Myocyte (in vitro differentiated cells): ENCODE results near the gene SLC22A23. TPM values are rescaled to one million over a fixed set of nuclear protein-coding genes. Genes with fewer than 3 reads are reported as not detected.
"Not testable (repeated sequence)": the region's sequence is repeated elsewhere in the genome, so short reads cannot be mapped to it uniquely, and the experiment has no call there.

ENCODE experiments used
- DNase-seq: peaks from one replicate; pipeline ENCODE4 v3.0.0-alpha.2; 2012; ENCODE audit warnings: low read depth
- total RNA-seq: library from RNA; depleted of rRNA; stranded (reverse); fragments of >200 nt; gene quantifications from 2 replicates; pipeline ENCODE4 v1.2.3, GENCODE V29; 2014

SLC22A23 gene
- total RNA-seq, 1 donor from 2014 or later = 1.9 TPM

DNA sequence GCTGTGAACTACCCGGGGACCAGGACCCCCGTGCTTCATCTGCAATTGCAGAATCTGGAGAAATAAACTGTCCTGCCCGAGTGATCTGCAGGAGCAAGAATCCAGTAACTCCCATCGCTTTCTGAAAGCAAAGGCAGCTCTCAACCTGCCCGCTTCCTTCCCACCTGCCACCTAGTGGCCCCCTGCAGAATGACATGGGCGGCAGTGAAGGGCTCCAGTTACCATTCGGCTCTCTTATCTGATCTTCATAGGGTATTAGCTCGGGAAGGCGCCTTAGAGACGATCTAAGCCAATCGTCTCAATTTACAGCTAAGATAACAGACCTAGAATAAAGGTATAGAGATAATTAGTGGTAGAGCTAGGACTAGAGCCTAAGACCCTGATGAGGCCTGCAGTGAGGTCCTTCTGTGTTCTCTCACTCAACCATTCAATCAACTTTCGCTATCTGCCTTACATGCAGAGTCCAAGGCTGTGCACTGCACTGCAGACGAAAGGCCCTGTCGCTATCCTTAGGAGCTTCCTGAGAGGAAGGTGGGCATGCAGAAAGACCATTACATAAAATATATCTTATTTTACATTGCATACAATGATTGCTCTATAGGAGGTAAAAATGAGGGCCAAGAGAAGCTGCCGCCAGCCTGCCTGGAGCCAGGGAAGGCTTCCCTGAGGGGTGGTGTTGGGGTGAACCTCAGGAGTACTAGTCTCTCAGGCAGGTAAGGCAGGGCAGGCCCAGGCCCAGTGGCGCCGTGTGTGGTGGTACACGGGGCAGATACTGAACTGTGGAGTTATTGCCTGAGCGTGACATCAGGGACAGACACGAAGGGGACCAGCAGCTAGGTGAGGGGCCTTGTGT is 205.2 kb downstream of the SLC22A23 start:
- peak; percentile 87 for DNase-seq

DNA sequence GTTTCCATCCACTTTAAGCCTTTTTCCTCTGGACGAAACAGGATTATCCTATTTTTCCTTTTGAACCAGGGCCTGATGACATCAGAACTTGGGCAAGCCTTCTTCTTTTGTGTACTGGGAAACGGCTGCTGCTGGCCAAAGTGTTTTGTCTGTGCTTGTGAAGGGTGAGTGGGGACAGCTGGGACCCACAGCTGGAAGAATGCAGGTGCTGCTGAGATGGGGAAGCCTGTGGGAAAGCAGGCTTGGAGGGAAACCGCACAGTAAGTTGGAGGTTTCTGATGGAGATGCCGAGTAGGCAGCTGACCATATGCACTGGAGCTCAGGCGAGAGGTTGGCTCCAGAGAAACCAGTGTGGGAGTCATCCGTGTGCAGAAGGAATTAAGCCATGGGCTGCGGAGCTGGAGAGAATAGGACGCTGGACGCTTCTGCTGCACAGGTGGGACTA is 206.6 kb downstream of the SLC22A23 start:
- DNase-seq = peak; percentile 45

DNA sequence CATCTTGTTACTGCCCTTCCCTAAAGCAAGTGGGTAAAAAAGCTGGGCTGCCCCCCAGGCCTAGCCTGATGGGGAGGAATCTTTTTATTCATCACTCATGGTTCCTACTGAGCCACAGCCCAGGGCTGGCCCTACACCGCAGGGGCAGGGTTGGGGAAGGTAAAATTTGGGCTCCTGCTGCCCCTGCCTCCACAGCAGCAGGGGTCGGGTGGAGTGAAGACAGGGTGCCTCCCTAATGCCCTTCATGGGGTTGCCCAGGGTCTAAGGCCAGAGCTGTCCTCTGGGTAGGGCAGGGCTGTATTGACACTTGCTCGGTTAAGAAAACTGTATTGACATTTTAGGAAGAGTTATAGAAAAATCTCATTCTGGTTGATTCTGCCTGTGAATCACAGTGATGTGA is 207.0 kb downstream of the SLC22A23 start:
- no peak for DNase-seq

DNA sequence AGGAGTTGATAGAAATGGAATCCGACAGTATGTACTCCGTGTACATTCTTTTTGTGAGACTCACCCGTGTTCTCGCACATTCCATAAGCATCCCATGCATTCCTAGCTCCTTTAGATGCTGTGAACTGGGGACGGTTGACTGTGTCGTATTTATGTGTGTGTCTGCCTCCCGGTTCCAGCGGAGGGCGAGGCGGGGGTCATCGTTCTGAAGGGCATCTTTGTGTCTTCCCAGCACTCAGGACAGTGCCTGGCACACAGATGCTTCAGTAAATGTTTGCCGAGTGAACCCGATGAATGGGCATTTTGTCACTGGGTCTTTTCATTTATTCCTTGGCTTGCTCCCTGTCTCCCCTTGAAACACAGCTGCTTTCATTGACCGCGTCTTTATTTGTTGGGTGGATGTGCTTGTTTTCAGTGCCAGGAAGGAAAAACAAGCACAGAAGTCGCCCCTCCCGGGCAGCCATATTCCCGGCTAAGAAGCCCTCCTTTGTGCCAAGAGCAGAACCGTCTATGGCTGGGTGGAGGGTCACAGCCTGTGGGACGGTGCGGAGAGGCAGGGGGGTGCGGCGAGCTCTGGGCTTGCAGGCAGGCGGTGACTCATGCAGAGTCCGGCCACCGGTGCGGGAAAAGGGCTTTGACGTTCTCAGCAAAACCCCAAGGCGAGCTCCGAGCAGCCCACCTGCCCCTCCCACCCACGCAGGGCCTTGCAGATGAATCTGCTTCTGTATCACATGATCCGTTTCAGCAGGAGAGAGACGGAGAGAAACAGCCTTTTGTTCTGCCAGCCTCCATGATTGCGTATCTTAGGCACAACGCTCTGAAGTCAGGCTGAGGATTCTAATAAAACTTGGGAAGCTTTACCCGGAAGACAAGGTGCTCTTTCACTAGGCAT is 209.3 kb downstream of the SLC22A23 start:
- peak; percentile 95 for DNase-seq

DNA sequence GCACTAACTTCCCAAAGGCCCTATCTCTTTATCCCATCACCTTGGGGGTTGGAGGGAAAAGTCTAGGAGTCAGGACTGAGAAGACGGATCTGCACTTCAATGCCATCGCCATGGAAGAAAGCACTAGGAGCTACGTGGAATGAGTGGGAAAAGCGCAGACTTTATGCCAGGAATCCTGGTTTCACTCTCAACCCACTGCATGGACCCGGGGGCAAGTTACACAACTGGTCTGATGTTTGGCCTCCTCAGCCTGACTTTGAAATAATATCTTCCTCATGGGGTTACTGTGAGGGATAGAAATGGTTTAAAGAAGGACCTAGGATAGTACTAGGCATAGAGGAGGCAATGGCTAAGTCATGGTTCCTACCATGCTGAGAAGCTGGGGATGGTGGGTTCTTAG is 211.6 kb downstream of the SLC22A23 start:
- DNase-seq = no peak

DNA sequence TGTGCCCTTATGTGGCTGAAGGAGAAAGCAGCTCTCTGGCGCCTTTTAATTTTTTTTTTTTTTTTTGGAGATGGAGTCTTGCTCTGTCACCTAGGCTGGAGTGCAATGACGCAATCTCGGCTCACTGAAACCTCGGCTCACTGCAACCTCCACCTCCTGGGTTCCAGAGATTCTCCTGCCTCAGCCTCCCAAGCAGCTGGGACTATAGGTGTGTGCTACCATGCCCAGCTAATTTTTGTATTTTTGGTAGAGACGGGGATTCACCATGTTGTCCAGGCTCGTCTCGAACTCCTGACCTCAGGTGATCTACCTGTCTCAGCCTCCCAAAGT is 212.1 kb downstream of the SLC22A23 start:
- DNase-seq = not testable (repeated sequence)

DNA sequence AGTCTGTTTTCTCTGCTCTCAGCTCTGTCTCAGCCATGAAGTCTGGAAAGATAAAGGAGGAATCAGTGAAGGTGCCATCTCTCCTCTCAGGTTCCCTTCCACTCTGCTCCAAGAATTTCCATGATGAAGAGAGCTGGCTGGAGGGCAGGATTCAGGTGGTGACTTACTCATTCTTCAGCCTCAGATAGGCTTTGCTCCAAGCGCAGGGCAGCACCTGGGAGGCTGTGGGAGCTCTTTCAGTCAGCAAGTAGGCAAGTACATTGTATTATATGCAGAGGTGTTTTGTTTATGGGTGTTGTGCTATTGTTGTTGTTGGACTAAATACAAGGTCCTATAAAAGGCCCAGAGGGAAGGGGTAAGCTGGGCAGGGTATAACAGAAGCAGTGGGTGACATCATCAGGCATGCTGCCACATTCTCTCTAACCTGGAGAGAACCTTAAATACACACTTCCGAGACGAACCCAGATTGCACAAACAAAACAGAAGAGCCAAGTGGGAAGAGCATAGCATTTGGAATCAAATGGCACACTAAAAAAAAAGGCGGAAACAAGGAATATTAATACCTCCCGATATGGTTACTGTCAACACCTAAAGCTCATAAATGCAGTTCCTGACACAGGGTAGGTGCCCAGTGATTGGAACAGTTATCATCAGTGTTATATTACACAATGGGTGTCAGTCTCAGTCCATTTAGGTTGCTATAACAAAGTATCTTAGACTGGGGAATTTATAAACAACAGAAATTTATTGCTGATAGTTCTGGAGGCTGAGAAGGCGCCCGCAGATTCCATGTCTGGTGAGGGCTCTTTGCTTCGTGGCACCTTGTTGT is 212.6 kb downstream of the SLC22A23 start:
- DNase-seq = no peak

DNA sequence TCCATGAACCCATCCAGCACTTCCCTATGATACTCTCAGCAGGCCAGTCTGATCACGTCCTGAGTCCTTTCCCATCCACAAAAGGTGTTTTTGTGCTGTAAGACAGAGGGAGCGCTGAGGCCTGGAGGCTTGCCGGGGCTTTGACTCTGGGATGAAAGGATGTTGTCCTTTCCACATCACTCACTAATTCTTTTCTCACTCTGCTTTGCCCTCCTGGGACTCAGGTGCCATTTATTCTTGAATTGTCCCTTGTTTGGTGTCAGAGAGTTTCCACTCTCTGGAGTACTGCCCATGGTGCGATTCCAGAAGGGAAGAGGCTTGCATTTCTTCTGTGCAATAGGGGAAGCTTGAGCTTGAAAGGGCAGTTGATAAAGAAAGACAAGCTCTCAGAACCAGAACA is 214.1 kb downstream of the SLC22A23 start:
- no peak for DNase-seq

DNA sequence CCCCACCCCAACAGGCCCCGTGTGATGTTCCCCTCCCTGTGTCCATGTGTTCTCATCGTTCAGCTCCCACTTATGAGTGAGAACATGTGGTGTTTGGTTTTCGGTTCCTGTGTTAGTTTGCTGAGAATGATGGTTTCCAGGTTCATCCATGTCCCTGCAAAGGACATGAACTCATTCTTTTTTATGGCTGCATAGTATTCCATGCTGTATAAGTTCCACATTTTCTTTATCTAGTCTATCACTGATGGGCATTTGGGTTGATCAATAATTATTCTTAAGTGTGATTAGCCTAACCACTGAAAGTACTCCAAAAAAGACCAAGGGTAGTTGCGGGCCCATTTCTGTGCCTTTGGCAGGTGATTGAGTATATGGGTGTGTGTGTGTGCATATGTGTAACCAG is 215.1 kb downstream of the SLC22A23 start:
- DNase-seq = not testable (repeated sequence)

DNA sequence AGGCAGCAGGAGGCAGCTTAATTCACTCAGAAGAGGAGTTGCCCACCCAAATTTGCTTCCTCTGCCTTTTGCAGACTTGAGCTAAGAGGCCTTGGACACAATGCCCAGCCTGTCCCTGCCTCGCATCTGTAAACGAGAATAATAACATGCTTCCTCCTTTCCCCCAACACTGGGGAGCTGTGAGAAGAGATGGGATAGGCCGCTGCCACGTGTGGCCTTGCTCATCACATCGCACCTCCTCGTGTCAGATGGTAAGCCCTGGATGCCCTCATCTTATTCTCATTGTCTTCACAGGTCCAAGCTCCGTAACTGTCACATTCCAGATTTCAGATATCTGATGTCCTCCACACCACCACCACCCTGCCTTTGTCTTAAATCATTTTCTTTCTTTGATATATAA is 216.3 kb downstream of the SLC22A23 start:
- DNase-seq = no peak

DNA sequence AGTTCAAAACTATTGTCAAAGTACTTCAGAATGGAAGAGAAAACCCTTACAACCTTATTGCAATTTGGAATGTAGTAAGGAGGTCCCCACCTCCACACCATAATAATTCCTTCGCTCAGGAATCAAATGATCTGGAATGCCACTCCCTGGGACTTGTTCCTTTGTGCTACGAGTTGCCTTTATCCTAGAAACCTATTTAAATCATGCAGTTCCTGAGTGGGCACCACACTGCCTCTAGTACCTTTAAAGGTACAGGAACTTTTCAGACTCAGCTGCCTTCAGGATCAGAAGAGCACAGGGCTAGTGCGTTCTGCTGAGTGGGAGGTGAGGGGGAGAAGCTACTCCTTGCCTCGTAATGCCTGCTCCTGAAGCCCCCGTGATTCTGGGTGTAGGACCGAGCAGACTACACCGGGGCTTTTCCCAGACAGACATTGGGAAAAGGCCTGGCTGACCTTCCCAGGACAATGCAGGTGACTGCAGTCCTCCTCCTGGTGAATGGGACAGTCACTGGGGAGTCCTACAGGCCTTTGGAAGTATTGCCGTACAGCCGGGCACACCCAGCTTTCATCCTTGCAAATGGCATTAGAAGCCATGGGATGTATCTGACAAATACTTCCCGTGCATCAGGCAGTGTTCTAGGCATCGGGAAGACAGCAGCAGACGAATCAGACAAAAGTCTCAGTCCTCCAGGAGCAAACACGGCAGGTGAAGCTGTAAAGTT is 217.6 kb downstream of the SLC22A23 start:
- no peak for DNase-seq

DNA sequence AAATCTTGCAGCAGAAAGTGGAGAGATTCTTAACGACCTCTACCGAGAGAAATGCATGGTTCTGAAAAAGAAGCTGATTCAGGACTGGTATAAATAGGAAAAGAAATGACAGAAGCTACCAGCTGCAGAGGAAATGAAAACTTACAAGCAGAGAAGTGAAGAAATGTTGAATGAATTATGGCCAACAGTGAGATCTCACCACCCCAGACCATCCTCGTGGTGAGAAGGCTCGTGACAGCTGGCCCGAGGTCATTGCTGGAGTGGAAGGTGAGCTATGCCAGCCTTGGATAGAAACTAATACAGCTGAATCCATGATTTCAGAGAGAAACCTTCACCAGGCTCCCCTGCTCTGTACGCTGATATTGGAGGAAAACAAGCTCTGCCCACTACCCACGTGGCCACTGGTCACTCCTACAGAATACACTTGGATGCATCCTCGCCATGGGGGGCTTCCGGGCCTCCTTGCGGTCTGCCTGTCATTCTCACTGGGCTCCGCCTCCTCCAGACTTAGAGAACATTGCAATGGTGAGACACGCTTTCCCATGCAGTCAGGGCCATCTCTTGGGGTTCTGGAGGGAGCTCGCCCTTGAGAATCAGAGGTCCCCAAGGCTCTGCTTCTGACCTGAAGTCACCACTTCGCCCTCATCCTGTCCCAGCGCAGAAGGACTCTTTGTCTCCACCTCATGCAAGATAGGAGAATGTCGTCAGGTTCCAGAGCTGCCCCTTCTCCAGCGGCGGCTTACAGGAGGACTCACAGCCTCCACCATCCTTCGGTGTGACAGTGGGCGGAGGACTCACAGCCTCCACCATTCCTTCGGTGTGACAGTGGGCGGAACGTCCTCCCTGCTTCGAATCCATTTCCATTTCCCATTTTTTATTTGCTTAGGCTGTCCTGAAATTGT is 218.8 kb downstream of the SLC22A23 start:
- peak; percentile 93 for DNase-seq

DNA sequence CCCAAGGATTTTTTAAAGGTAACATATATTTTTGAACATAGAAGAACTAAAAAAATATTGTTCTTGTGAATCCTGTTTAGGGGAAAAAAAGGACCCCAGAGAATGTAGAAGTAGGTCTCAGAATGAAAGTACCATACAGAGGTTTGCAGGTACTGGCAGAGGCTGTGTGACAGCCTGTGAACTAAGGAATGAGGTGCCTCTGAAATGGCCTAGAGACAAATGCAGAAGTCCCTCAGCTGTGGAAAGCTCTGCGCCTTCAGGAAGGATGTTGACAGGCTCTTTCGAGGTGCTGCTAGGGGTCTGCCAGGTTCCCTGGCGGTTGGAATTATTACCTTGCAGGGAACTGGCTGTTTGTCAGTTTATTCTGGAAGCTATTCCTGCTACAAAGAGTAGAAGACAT is 220.8 kb downstream of the SLC22A23 start:
- no peak for DNase-seq

DNA sequence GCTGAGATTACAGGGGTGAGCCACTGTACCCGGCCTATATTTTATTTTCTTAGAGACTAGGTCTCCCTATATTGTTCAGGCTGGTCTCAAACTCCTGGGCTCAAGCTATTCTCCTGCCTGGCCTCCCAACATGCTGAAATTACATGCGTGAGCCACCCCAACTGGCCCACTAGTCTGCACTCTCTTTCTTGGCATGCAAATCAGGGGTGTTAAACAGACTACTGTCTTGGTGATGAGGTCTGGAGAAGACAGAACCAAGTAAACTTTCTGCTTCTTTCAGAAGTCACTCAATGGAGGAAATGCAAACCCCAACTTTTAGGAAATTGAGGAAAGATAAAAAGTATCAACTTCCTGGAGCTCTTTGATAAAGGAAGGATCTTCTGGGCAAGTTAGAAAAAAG is 221.4 kb downstream of the SLC22A23 start:
- no peak for DNase-seq

DNA sequence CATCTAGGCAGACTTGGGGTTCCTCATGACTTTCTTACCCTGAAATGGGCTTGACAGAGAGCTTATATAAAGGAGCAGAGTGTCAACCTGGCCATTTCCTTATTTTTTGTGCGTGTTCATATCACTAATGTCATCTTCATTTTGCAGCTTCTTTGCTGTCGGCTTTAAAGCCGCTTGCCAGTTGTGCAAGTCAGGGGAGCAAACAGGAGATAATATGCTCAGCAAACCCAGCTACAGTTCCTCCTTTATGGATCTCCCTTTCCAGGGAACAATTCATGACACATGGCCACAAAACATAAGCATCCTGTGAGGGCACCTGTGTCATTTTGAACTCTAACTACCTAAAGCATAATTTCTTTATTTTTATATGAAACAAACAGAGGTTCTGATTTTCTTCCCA is 222.9 kb downstream of the SLC22A23 start:
- no peak for DNase-seq

DNA sequence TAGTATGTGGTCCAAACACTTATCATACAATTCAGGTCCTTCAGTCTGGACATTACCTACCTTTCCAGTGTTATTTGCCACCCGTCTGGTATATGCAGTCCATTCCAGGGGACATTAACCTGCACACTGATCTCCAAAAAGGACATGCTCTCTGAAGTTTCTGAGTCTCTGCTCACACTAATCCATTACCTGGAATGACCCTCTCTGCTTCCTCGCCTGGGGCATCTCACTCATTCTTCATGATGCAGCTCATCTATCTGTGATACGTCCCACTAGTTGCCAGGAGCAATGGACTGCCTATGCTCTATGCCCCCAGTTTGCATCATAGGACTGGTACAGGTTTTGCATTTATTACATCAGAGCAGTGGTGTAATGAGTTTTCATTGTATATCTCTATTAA is 223.5 kb downstream of the SLC22A23 start:
- DNase-seq = no peak

DNA sequence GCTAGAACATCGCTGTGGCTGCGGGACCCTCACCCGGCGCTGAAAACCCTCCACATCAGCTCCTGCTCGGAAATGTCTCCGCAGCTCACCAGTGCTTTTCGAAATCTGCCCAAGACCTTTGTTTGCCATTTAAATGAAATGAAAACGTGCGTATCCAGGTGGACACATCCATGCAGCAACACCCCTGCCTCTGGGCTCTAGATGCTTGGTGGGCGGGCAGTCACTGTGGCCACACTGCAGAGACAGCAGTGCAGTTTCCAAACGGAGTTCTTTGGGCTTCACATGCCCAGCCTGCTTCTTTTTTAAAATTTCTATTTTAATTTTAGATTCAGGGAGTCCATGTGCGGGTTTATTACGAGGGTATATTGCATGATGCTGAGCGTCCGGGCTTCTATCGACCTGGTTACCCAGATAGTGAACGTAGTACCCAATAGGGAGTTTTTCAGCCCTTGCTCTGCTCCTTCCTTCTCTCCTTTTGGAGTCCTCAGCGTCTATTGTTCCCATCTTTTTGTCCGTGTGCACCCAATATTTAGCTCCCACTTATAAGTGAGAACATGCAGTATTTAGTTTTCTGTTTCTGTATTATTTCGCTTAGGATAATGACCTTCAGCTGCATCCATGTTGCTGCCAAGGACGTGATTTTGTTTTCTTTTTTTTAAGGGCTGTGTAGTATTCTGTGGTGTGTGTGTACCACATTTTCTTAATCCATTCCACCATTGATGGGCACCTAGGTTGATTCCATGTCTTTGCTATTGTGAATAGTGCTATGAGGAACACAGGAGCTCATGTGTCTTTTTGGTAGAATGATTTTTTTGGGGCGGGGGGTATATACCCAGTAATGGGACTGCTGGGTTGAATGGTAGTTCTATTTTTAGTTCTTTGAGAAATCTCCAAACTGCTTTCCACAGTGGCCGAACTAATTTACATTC is 224.6 kb downstream of the SLC22A23 start:
- DNase-seq = no peak

DNA sequence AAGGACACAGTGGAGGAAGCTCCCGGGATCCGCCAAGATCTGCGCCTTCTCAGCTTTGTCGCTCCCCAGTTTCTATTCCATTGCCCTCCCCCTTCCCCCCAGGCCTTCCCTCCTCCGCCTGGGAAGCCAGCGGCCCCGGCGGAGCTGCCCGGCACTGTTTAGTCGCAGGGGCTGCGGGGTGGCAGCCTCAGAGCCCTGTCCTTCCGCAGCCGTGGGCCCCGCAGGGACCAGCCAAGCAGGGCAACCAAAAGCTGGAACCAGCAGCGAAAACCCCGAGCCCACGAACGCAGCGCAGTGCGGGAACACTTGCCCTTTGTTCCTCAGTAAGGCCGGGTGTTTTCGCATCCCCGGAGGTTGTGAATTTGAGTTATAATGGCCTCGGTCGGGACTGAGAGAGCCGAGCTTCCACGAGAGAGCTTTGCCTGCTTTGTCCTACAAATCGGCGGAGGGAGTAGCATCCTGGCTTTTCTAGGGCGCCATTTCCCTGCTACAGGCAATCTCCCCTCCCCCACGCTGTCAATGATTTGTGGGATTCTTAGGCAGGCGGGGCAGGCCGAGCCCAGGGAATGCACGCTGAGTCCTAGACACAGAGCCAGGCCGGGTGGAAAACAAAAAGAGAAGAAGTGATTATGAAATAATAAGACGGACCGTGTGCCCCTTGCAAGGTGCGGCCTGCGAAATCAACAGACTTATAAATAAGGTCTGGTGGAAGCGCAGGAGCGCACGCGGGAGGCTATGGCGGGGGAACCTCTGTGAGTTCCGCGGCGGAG is 225.4 kb downstream of the SLC22A23 start:
- peak; percentile 92 for DNase-seq
